Inflammatory macrophage (primary cell): ENCODE measurements around the gene POP4.
A peak's percentile ranks its signal among the peaks of the same experiment; 100 is the strongest.
"Not testable (repeated sequence)": the region's sequence is repeated elsewhere in the genome, so short reads cannot be mapped to it uniquely, and the experiment has no call there.

ENCODE experiments used
- DNase-seq, 2 donors: peaks; one replicate each; pipeline ENCODE4 v3.0.0-alpha.2; 2020 to 2022
- total RNA-seq, 18 experiments: gene quantifications; one replicate each; lab custom pipeline; 2026; ENCODE audit warnings: mixed read lengths in 6 of 18, inconsistent platforms in 2 of 18; lab: John Stamatoyannopoulos, UW

Gene POP4
- 22.4 to 62.6 (median 43.8) reads per million in 18 experiments for total RNA-seq

- peak; percentile 98 to 99 for DNase-seq
Measured at GRCh38 chr19:29605653-29606419, at the start of gene POP4. TSS of gene POP4 (plus strand) at chr19:29606283. CDS start at chr19:29606319, 36 bp downstream.

DNA sequence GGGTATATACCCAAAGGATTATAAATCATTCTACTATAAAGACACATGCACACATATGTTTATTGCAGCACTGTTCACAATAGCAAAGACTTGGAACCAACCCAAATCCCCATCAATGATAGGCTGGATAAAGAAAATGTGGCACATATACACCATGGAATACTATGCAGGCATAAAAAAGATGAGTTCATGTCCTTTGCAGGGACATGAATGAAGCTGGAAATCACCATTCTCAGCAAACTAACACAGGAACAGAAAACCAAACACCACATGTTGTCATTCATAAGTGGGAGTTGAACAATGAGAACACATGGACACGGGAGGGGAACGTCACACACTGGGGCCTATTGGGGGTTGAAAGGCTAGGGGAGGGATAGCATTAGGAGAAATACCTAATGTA is 47.0 kb upstream of the POP4 start:
- not testable (repeated sequence) for DNase-seq

- DNase-seq, result no peak
Measured at GRCh38 chr19:29559743-29560142, 46.3 kb upstream of the POP4 start.

DNA sequence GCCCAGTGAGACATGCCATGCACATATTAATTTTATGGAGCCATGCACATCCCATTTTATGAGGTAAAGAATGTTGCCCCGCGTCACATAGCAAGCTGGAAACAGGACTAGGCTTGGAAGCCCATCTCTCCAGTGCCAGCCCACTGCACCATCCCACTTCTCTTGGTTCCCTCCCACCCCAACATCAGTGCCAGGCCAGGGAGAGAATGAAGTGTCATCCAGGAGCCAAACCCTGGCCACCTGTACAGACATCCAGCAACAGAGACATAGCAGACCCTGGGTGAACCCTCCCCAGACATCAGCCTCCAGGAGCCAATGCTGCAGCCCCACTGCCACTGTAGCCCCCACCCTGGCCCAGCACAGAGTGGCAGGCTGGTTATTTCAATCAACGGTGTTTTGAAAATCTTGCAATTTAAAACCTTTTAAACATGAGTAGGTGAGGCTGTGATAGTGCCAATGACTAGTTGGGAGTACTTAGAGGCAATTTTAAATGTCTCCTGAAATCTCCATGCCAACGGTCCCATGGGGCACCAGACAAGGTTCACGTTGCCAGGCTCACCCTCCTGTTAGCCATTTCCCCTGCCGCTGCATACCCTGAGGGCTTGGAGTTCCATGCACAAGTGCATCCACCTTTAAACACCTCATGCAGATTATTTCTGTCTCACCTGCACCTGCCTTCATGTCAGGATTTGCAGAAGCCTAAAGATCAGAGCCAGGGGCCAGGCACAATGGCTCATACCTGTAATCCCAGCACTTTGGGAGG is 45.6 kb upstream of the POP4 start:
- DNase-seq, result no peak

- DNase-seq, result no peak
Measured at GRCh38 chr19:29561601-29562000, 44.5 kb upstream of the POP4 start.

DNA sequence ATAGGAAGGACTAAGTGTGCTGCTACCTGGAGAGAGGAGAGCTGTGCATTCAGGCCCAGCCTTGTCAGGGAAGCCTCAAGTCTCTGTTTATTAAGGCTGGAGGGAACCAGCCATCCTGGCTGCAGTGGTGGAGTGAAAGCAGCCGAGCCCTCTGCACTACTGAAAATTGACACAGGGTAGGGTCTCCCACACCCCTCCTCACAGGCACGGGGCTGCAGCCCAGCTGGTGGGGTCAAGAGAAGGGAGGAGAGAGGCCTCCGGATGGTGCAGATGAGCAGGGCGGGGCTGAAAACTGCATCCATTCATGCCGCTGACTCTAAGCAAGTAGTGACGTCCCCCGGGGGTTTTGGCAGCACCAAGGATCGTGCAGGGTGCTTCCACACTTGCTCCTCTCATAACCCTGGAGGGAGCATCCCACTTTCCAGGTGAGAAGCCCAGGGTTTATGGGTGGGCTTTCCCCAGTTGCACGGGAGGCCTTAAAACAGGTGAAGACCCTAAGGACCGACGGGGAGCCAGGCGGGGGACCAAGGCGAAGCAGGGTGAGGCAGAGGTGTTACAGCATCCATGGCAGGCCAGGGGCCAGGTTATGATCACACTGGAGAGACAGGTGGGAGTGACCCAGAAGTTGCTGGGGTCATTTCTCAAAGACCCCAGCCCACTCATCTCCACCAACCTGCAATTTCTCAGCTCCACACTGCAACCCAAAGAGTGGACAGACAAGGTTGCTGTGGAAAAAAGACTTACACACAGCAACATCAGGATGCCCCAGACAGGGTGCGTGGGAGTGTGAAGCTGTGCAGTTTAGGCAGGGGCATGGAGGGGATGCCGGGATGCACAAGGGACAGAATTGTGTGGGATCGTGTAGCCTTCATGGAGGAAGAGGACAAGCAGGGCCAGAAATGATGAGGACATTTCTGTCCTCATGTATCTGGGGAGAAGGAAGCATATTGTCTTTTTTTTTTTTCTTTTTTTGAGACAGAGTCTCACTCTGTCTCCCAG is 43.5 kb upstream of the POP4 start:
- DNase-seq, result no peak

GRCh38 chr19:29563486-29564101 is 42.5 kb upstream of the POP4 start:
- DNase-seq, result no peak

DNA sequence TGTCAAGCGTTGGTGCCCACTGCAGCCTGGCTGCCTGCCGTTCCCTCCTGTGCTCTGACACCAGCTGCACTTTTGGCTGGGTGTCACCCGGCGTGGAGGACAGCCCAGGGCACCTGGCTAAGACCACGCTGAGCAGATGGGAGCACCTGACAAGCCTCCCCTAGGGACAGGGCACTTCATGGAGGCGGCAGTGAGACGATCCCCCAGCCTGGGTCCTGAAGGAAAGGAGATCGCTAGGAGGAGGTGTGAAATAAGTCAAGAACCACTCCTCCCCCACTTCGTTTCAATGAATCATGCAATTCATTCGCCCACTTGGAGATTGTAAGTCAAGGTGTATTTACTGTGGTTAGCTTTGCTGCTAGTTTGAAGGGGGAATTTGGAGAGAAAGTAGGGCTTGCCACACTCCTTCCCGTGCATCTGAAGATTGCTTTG is 41.5 kb upstream of the POP4 start:
- no peak for DNase-seq

- no peak for DNase-seq
Measured at GRCh38 chr19:29565171-29565570, 40.9 kb upstream of the POP4 start.

GRCh38 chr19:29566496-29567054 is 39.5 kb upstream of the POP4 start:
- DNase-seq, result no peak

DNA sequence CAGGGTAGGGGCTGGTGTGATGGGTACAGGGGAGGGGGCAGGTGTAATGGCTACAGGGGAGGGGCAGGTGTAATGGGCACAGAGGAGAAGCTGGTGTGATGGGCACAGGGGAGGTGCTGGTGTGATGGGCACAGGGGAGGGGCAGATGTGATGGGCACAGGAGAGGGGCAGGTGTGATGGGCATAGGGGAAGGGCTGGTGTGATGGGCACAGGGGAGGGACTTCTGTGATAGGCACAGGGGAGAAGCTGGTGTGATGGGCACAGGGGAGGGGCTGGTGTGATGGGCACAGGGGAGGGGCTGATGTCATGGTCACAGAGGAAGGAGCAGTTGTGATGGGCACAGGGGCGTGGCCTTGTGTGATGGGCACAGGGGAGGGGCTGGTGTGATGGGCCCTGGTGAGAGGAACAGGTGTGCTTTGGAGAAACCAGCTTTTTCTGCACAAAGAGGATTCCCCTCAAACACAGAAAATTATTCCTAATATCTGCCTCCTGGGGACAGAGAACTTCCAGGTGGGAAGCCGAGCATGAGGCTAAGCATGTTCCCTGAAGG is 38.6 kb upstream of the POP4 start:
- DNase-seq, result no peak

DNA sequence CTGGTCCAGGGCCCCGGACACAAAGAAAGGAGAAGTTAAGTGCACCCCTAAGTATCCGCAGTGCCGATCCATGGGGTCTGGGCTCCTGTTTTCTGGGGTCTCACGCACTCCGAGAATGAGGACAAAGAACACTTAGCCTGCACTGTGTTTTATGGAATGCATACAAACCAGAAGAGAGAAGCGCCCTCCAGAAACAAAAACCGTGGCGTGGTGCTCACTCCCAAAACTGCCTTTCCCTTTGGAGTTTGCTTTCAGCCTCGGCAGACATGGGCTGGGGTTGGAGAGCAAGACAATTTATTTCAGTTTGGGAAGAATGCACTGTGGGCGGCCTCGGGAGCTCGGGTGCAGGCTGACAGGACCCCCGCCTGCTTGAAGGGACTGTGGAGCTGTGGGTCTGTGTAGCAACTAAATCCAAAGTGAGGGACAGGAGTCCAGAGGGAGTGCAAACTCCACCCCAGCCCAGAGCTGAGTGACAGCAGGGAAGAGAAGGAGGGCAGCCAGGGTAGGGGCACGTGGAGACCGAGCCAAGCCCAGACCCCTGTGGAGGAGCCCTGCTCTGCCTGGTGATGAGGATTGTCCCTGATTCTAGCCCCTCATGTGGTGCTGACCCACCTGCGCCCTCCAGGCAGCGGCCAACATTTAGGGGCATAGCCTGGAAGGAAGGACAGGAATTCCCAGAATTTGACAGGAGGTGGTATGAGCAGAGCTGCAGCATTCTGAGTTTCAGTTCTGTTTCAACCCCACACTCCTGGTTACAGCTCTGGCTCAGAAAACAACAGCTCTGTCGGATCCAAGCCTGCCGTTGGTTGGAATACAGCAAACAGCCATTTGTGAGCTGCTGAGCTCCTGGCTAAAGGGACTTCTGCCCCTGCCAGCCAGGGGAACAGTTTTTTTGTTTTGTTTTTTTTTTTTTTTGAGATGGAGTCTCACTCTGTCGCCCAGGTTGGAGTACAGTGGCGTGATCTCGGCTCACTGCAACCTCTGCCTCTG is 37.8 kb upstream of the POP4 start:
- no peak for DNase-seq

DNA sequence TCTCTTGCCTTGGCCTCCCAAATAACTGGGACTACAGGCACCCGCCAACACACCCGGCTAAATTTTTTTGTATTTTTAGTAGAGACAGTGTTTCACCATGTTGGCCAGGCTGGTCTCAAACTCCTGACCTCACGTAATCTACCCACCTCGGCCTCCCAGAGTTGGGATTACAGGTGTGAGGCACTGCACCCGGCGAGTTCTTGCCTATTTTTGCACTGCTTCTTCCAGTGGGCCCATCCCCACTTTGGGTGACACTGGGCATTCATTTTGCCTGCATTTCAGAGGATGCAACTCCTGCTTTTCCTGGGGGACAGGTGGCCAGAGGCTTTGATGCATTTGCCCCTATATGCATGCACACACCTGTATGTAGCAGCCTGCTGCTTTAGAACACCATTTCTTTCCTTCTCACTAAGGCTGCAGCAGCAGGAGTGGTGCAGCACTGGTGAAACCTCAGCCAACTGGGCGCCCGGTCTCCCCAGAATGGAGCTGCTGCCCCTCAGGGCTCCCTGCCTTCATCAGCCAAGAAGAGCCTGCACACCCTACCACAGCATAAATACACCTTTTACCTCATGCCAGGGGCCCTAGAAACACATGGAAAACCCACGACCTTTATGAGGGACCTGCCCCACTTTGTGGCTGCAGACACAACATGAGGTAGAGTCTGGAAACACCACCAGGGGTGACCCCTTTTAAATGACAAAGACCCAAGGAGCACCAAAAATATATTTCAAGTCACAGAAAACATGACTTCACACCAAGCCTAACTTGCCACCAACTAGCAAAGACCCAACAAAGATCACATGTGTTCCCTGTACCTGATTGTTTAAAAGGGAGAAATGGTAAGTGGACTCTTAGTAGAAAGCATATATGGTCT is 36.8 kb upstream of the POP4 start:
- no peak for DNase-seq

- no peak for DNase-seq
Measured at GRCh38 chr19:29571181-29571580, 34.9 kb upstream of the POP4 start.

DNA sequence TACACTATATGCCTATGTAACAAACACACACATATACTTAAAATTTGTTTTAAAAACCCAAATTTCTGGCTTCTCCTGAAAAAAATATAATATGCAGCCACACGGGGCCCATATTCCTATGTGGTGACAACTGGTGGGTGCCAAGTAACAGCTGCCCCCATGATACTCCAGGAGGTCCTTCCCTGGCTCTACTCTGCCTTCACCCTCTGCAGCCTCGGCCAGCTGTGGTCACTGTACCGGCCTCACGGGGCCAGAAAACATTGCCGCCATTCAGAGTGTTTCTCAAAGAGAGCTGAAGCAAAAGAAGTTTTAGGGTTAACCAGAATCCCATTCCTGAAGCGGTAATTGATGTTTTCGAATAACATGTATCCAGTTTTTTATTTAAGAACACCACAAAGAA is 32.6 kb upstream of the POP4 start:
- no peak for DNase-seq

DNA sequence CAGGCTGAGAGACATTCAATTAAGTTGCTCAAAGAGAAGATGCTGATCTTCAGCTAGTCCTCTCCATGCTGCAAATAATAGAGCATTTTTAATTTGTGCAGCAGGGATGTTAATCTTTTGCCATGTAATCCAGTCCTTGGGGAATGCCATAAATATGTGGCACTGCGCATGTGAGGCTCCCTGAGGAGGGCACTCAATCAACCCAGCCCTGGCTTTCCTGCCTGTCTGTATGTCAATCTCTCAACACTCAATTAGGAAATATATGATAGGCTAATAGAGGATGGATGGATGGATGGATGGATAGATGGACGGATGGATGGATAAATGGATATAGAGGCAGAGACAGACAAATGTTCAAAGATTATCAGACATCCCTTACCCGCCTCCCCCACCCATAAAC is 31.6 kb upstream of the POP4 start:
- DNase-seq, result no peak

DNA sequence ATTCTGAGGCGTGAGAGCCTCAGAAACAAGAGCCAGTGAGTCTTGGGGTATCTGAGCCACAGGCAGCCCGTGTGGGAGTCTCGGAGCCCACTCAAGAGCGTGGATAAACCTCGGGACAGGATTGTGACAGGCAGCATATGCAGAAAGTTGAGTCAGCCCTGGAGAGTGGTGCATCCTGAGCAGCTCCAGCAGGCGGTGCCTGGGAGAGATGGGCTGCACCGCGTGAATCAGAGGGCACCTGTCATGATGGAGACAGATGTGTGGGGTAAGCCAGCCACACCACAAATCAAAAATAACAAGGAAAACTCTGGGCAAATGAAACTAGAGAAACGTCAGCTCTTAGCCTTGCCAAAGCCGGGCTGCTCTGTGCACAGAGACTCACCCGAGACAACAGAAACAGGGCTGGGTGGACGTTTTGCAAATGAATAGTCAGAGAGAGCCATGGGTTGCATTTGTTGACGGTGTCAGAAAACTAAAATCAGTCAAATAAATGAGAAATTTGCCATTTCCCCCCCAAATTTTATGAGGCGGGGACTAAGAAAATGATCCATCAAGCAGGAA is 30.0 kb upstream of the POP4 start:
- DNase-seq, result peak in 1 of 2 donors; percentile 32

DNA sequence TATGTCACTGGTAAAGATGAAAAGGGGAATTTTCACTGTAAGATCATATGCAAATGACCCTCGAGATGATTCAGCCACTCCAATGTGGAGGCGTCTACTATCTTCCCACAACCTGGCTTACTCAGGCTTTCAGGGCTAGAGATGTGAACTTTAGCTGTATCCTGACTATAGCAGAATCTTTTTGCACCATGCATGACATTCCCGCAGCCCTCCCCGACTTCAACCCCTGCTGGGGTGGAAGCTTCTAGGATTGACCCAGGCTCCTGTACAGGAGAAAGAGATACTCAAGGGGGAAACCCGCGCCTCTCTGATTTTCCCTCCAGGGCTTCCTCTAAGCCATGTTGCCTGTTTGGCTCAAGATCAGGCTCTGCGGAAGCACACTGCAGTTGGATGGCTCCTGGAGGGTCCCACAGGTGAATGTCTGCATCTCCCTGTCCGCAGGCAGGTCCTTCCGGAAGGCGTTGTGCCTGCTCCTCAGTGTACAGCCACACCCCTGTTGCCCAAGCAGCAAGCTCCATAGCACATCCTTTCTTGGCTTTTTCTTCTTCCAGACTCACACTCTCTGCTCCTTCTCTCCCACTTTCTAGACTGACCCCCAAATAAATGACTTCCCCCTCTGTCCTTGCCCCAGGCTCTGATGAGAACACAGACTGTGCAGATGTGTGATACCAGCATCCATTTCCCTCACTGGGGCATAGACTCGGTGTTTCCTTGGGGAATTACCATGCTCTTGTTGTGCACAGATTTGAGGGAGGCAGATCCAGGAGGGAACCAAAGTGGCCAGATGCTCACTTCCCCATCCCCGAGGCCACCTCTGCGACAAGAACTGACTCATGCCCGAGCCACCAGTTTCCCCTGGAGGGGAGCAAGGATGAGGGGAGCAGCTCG is 29.1 kb upstream of the POP4 start:
- peak; percentile 26 to 77 for DNase-seq
